ENCODE results near the gene POLH. TPM values are rescaled to one million over a fixed set of nuclear protein-coding genes. Genes with fewer than 3 reads are reported as not detected.

POLH gene
- total and polyA plus RNA-seq, 9 of the 15 experiments (the other 6 are each of a cell fraction or from before 2014, with no cell fraction given): 5.8 to 31.6 (median 20.6) TPM

GRCh38 chr6:43570876-43571441 lies 5.0 kb upstream of the POLH start:
- Histone ChIP-seq H3K79me2 (ENCODE audit: control insufficient read depth, insufficient read depth, low read length) (peaks cover 43% of the 10 kb centered on the region), H4K20me1 (replicated peaks; ENCODE audit: control insufficient read depth, insufficient read depth, low read length) (no peaks in the 10 kb centered on the region), H3K27me3 (ENCODE audit: control insufficient read depth in 2 of 2, insufficient read depth in 2 of 2, low read length in 2 of 2) (no peaks in the 10 kb centered on the region), H3K4me1 (replicated peaks in 1 of 2; ENCODE audit: control insufficient read depth in 2 of 2, insufficient read depth in 2 of 2, low read length in 2 of 2) (peaks cover 5 to 6% of the 10 kb centered on the region in 2 experiments; a peak in 3 of 5 replicates), H3K27ac (ENCODE audit: extremely low read depth, low read depth, low read length) (peak overlapping the region; percentile 63; the same call in 2 of the 3 replicates), H3K36me3 (ENCODE audit: control insufficient read depth, insufficient read depth, low read length) (peaks cover 70% of the 10 kb centered on the region), H3K9ac (ENCODE audit: insufficient read depth in 1 of 2, low read depth in 2 of 2, low read length in 2 of 2) (peak overlapping the region in 1 of 2 experiments; percentile 13; a peak in 1 of 4 replicates), H3K4me2 (ENCODE audit: insufficient read depth, low read length) (no peak overlapping the region), H3K9me3 (replicated peaks; ENCODE audit: control insufficient read depth, insufficient read depth, low read depth, low read length) (no peaks in the 10 kb centered on the region), H3K4me3 (no peak overlapping the region), H3K9me1 (ENCODE audit: control insufficient read depth, insufficient read depth, low read length) (no peaks in the 10 kb centered on the region), H2AFZ (ENCODE audit: low read depth, low read length) (no peak overlapping the region)
- FAIRE-seq: no peak
- CTCF ChIA-PET (ENCODE audit: low intra/inter-chr PET ratio): no interaction called here
- no TSS peak for BruUV-seq (replicated peaks)
- intact Hi-C loops (cut with micrococcal nuclease) (no loop called here), in situ Hi-C loops (cut with MboI) (no loop called here)
- peak; percentile 43 for ATAC-seq
- POLR2A ChIA-PET: interaction anchor here (0.5 to 1.7 kb wide), 10 partner anchors 8 to 383 kb away, joined by 3 to 7 read pairs (median 3); partner anchors contain the start of genes GTPBP2, POLR1C and YIPF3
- 54% methylated on average over 5 of the region's 5 CpGs for WGBS (ENCODE audit: insufficient coverage, low coverage, missing lambda C conversion rate)
- DNase-seq (ENCODE audit: extremely low read depth in 1 of 4, low spot score in 3 of 4): peak in 1 of 4 experiments; percentile 48
- TF ChIP-seq ZNF561 (CRISPR knock-in tag; conservative IDR thresholded peaks at IDR 0.05): 0 out of 2 replicates have a peak, but pooled peaks have one; percentile 64
- no peak for TF ChIP-seq ZNF311 (CRISPR knock-in tag; IDR thresholded peaks at IDR 0.05)
- TF ChIP-seq ZNF589 (CRISPR knock-in tag; IDR thresholded peaks at IDR 0.05; ENCODE audit: low read depth): peak; percentile 98
- peak; percentile 100 for TF ChIP-seq ATF3 (IDR thresholded peaks at IDR 0.05)
- no peak; the same call in 1 of the 2 replicates for TF ChIP-seq ATF3 (CRISPR knock-in tag; conservative IDR thresholded peaks at IDR 0.05)
- TF ChIP-seq TCF15 (CRISPR knock-in tag; IDR thresholded peaks at IDR 0.05): 0 out of 2 replicates have a peak, but pooled peaks have one; percentile 20
- peak; percentile 89 for TF ChIP-seq POLR2H (tag; IDR thresholded peaks at IDR 0.05; ENCODE audit: low read depth)
- TF ChIP-seq SRSF7 (optimal IDR thresholded peaks at IDR 0.05; ENCODE audit: low read depth, low read length): no peak
- no peak for TF ChIP-seq ZNF75A (CRISPR knock-in tag; IDR thresholded peaks at IDR 0.05)
- TF ChIP-seq ARID4B (CRISPR knock-in tag; IDR thresholded peaks at IDR 0.05): no peak
- TF ChIP-seq ZBTB34 (CRISPR knock-in tag; IDR thresholded peaks at IDR 0.05): no peak
- TF ChIP-seq DLX4 (CRISPR knock-in tag; IDR thresholded peaks at IDR 0.05): no peak
- TF ChIP-seq CTBP1 (IDR thresholded peaks at IDR 0.05; ENCODE audit: borderline replicate concordance): no peak
- TF ChIP-seq HMG20B (CRISPR knock-in tag; IDR thresholded peaks at IDR 0.05): 0 out of 2 replicates have a peak, but pooled peaks have one; percentile 43
